Mucosa of rectum (tissue), 2 donors: Measurements from ENCODE around the gene NDUFAF3.

Experiments used
- H3K27ac ChIP-seq, 2 donors: one replicate each; pipeline ENCODE4 v1.7.0; 2013; ENCODE audit warnings: inconsistent platforms in 2 of 2, low read depth in 2 of 2, low read length in 2 of 2
- H3K27me3 ChIP-seq, 2 donors: one replicate each; pipeline ENCODE4 v1.7.0; 2013; ENCODE audit warnings: low read length in 2 of 2; ENCODE audit not compliant: control insufficient read depth in 2 of 2, insufficient read depth in 2 of 2
- H3K36me3 ChIP-seq, 2 donors: one replicate each; pipeline ENCODE4 v1.7.0; 2013; ENCODE audit warnings: low read length in 2 of 2; ENCODE audit not compliant: control insufficient read depth in 2 of 2, insufficient read depth in 2 of 2
- H3K4me1 ChIP-seq, 2 donors: one replicate each; pipeline ENCODE4 v1.7.0; 2013; ENCODE audit warnings: low read length in 2 of 2, mild to moderate bottlenecking in 1 of 2; ENCODE audit not compliant: control insufficient read depth in 2 of 2, insufficient read depth in 2 of 2
- H3K4me3 ChIP-seq, 2 donors: one replicate each; pipeline ENCODE4 v1.7.0; 2013; ENCODE audit warnings: low read length in 2 of 2
- H3K9ac ChIP-seq, 2 donors: one replicate each; pipeline ENCODE4 v1.7.0; 2013; ENCODE audit warnings: low read length in 2 of 2, low read depth in 1 of 2, mild to moderate bottlenecking in 1 of 2
- H3K9me3 ChIP-seq, 2 donors: one replicate each; pipeline ENCODE4 v1.7.0; 2013; ENCODE audit warnings: low read length in 2 of 2; ENCODE audit not compliant: control insufficient read depth in 2 of 2
- donor health status: healthy.
- donor health status: Normal muscosa, but diverticular disease.

Gene NDUFAF3

GRCh38 chr3:49026536-49026935 lies 4.6 kb downstream of the NDUFAF3 start:
- H3K27ac ChIP-seq, result no peak overlapping the region
- H3K36me3 ChIP-seq, result peaks cover 37 to 57% of the 10 kb centered on the region in 2 donors
- H3K4me1 ChIP-seq, result peaks cover 19 to 28% of the 10 kb centered on the region in 2 donors

GRCh38 chr3:49027634-49028033 lies 5.7 kb downstream of the NDUFAF3 start:
- Histone ChIP-seq H3K4me1 (peaks cover 17 to 27% of the 10 kb centered on the region in 2 donors), H3K9me3 (no peaks in the 10 kb centered on the region), H3K36me3 (peaks cover 48 to 68% of the 10 kb centered on the region in 2 donors)

More at GRCh38 chr3:49026536-49026935, 4.6 kb downstream of the NDUFAF3 start:
- Histone ChIP-seq H3K4me3 (no peak overlapping the region), H3K9me3 (no peaks in the 10 kb centered on the region), H3K9ac (no peak overlapping the region), H3K27me3 (no peaks in the 10 kb centered on the region)

GRCh38 chr3:49028298-49028672 lies 6.4 kb downstream of the NDUFAF3 start:
- peaks cover 11 to 20% of the 10 kb centered on the region in 2 donors for H3K4me1 ChIP-seq

More at GRCh38 chr3:49027634-49028033, 5.7 kb downstream of the NDUFAF3 start:
- H3K27me3 ChIP-seq, result no peaks in the 10 kb centered on the region
- no peak overlapping the region for H3K4me3 ChIP-seq
- H3K27ac ChIP-seq, result no peak overlapping the region
- no peak overlapping the region for H3K9ac ChIP-seq

GRCh38 chr3:49028673-49029562 lies 7.0 kb downstream of the NDUFAF3 start, which contains the start of gene IMPDH2:
Gene IMPDH2 (minus strand): TSS chr3:49029398. CDS start chr3:49029350, 48 bp downstream.
- Histone ChIP-seq H3K27me3 (no peaks in the 10 kb centered on the region), H3K4me3 (peak within 1 kb of the TSS; percentile 62 to 79), H3K4me1 (peaks cover 11 to 19% of the 10 kb centered on the region in 2 donors), H3K9ac (peak within 1 kb of the TSS; percentile 87 to 93), H3K36me3 (peaks cover 54 to 72% of the 10 kb centered on the region in 2 donors), H3K27ac (peak within 1 kb of the TSS; percentile 67 to 91), H3K9me3 (no peaks in the 10 kb centered on the region)

More at GRCh38 chr3:49028298-49028672, 6.4 kb downstream of the NDUFAF3 start:
- peak overlapping the region; percentile 62 to 79 for H3K4me3 ChIP-seq
- peak overlapping the region in 1 of 2 donors; percentile 91 for H3K27ac ChIP-seq
- H3K9ac ChIP-seq, result peak overlapping the region; percentile 87 to 93
- no peaks in the 10 kb centered on the region for H3K9me3 ChIP-seq
- no peaks in the 10 kb centered on the region for H3K27me3 ChIP-seq
- peaks cover 54 to 71% of the 10 kb centered on the region in 2 donors for H3K36me3 ChIP-seq

- Histone ChIP-seq H3K27me3 (no peaks in the 10 kb centered on the region), H3K4me3 (peak overlapping the region in 1 of 2 donors; percentile 79), H3K4me1 (peaks cover 11 to 19% of the 10 kb centered on the region in 2 donors), H3K27ac (peak overlapping the region; percentile 67 to 91), H3K9ac (peak overlapping the region; percentile 72 to 87), H3K9me3 (no peaks in the 10 kb centered on the region), H3K36me3 (peaks cover 49 to 71% of the 10 kb centered on the region in 2 donors)
Observed at GRCh38 chr3:49029563-49029884, 7.6 kb downstream of the NDUFAF3 start.

GRCh38 chr3:49030321-49030720 lies 8.4 kb downstream of the NDUFAF3 start:
- Histone ChIP-seq H3K4me3 (no peak overlapping the region), H3K36me3 (peaks cover 43 to 68% of the 10 kb centered on the region in 2 donors), H3K27me3 (no peaks in the 10 kb centered on the region), H3K4me1 (peaks cover 11 to 19% of the 10 kb centered on the region in 2 donors), H3K9ac (no peak overlapping the region), H3K27ac (no peak overlapping the region), H3K9me3 (no peaks in the 10 kb centered on the region)

- Histone ChIP-seq H3K27me3 (no peaks in the 10 kb centered on the region), H3K9me3 (no peaks in the 10 kb centered on the region), H3K9ac (no peak overlapping the region), H3K4me1 (peaks cover 11 to 16% of the 10 kb centered on the region in 2 donors), H3K4me3 (no peak overlapping the region), H3K36me3 (peaks cover 34 to 52% of the 10 kb centered on the region in 2 donors), H3K27ac (no peak overlapping the region)
Observed at GRCh38 chr3:49032646-49033304, 10.9 kb downstream of the NDUFAF3 start.

GRCh38 chr3:49034650-49035049 lies 12.7 kb downstream of the NDUFAF3 start:
- Histone ChIP-seq H3K27me3 (no peaks in the 10 kb centered on the region), H3K4me3 (no peak overlapping the region), H3K9me3 (no peaks in the 10 kb centered on the region), H3K27ac (no peak overlapping the region), H3K9ac (no peak overlapping the region), H3K36me3 (peaks cover 34 to 52% of the 10 kb centered on the region in 2 donors), H3K4me1 (peaks cover 0 to 1% of the 10 kb centered on the region in 2 donors)

GRCh38 chr3:49035281-49035680 lies 13.4 kb downstream of the NDUFAF3 start:
- Histone ChIP-seq H3K9ac (no peak overlapping the region), H3K9me3 (no peaks in the 10 kb centered on the region), H3K27me3 (no peaks in the 10 kb centered on the region), H3K36me3 (peaks cover 36 to 50% of the 10 kb centered on the region in 2 donors), H3K27ac (no peak overlapping the region), H3K4me3 (no peak overlapping the region), H3K4me1 (no peaks in the 10 kb centered on the region)

GRCh38 chr3:49053543-49053942 lies 31.6 kb downstream of the NDUFAF3 start:
- Histone ChIP-seq H3K4me1 (no peaks in the 10 kb centered on the region), H3K9ac (no peak overlapping the region), H3K27me3 (no peaks in the 10 kb centered on the region), H3K9me3 (no peaks in the 10 kb centered on the region), H3K36me3 (peaks cover 31 to 44% of the 10 kb centered on the region in 2 donors), H3K27ac (no peak overlapping the region), H3K4me3 (no peak overlapping the region)
